GM21423 (cell line): ENCODE measurements around the gene FIS1.
A peak's percentile ranks its signal among the peaks of the same experiment; 100 is the strongest.

ENCODE experiments used
- ATAC-seq: cut with Tn5 transposase; IDR thresholded peaks from one replicate; pipeline ENCODE4 v1.9.1; 2021; ENCODE audit warnings: mild to moderate bottlenecking, moderate library complexity; ENCODE audit not compliant: unreplicated experiment

The FIS1 gene

DNA sequence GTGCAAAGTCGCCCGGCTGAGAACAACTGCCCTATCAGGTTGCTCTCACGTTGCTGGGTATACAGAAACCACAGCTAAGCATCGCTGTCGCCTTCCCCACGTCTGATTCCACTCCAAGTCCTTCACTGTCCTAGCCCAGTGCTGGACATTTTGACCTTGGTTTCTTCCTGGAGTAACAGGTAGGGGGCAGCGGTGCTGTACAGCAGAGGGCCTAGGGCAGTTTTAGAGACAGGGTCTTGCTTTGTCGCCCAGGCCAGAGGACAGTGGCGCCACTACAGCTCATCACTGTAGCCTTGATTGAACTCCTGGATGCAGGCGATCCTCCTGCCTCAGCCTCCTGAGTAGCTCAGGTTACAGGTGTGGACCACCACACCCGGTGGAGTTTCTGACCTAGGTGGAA is 9.8 kb downstream of the FIS1 start:
- ATAC-seq = no peak

DNA sequence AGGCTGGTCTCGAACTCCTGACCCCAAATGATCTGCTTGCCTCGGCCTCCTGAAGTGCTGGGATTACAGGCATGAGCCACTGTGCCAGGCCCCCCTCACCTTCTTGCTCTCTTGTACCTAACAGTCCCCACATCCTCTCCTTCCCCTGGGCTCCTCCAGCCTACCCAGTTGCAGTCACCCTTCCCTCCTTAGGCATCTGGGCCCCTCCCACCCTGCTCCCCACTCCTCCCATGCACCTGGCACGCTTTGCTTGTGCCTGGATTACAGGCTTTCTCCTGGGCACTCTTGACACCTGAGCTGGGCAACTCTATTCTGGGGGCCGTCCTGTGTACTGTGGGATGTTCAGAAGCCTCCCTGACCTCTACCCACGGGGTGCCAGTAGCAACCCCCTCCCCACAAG is 10.2 kb downstream of the FIS1 start:
- no peak for ATAC-seq

DNA sequence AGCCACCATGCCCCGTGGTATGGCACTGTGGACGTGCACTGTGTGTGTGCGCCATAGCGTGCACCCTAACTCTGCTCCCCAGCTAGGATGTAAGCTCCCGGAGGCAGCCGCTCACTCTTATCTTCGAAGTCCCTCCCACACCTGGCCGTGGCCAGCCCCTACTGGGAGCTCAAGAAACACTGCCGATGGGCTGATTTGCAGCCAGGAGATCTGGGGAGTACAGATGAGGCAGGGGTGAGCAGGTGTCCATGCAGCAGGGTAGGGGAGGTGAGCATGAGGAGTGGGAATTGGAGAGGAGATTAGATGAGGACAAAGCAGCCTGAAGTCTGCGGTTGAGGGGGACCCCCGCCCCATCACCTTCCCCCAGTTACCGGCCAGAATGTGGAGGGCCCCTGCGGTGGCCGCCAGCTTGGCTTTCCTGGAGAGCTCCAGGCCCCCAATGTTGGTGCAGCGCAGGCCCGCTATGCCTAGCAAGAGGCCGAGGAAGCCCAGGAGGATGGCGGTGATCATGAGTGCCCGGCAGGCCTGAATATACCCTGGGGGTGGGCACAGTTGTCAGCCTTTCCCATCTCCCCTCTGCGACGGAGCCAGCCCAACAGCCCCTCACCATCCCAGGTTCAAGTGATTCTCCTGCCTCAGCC is 10.9 kb downstream of the FIS1 start:
- no peak for ATAC-seq

DNA sequence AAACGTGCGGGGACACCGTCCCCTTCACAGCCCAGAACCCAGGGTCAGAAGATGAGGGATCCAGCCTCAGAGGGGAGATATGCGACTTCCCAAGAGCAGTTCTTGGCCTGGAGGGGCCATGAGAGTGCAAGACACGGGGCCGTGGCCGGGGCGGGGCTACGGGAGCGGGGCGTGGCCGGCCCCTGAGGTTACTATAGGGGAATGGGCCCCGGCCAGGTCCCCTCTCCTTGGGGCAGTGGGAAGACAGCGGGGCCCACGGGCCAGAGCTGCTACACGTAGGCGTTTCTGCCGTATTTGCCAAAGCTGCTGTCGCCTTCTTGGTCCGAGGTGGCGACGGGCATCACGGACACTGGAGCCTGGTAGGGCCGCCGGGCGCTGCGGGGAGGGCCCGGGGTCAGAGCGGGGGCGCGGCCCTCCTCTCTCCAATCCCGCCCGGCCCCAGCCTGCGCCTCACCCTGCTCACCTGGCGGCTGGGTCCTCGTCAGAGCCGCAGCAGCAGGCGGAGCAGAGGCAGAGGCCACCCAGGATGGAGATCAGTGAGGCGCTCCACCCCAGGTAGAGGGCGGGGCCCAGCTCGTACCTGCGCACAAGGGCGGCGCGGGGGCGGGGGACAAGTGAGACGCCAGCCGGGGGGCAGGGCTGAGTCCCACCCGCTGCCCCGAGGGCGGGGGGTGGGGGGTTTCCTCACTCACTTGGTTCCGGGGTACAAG is 12.6 kb downstream of the FIS1 start:
- no peak for ATAC-seq

DNA sequence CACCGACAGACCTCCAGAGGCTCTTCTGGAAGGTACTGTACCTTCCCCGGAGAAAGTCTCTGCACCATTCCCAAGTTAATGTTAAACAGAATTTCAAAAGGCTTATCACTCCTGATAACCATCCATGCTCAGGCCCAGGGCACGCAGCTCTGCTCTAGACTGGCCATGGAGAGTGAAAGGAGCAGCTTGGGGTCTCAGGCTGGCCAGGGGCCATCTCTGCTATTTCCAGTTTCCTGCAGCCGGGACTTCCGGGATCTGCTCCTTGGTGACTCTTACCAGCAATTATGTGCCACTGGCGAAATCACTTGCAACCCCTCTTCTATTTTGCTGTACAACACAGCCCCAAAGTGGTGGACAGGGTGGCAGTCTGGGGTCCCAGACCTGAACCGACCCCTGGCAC is 13.2 kb downstream of the FIS1 start:
- no peak for ATAC-seq

DNA sequence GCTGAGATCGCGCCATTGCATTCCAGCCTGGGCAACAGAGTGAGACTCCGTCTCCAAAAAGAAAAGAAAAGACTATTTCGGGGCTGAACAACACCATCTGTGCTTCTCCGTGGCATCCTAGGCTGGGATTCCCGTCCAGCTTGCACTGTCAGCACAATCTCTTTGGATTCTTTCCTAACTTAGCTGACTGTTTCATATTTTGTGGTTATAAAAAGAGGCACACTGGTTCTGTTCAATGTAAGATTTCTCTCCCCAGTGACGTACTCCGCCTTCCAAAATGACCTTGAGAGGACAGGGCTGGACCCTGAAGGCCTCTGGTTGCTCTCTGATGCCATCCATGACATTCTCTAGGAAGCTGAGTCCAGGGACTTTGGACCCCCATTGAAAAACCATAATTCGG is 18.2 kb downstream of the FIS1 start:
- no peak for ATAC-seq

DNA sequence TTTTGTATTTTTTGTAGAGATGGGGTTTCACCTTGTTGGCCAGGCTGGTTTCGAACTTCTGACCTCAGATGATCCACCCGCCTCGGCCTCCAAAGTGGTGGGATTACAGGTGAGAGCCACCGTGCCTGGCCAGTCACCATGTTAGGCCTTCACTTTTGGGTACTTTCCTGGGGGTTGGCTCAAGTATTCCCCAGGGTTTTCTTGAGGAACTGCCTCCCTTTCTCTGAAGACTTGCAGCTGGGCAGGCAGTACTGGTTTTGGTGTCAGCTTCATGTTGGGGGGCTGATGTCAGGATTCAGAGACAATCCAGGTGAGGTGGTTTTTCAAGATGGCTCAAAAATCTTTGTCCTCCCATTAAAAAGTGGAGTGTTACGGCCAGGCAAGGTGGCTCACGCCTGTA is 19.2 kb downstream of the FIS1 start:
- ATAC-seq = no peak

DNA sequence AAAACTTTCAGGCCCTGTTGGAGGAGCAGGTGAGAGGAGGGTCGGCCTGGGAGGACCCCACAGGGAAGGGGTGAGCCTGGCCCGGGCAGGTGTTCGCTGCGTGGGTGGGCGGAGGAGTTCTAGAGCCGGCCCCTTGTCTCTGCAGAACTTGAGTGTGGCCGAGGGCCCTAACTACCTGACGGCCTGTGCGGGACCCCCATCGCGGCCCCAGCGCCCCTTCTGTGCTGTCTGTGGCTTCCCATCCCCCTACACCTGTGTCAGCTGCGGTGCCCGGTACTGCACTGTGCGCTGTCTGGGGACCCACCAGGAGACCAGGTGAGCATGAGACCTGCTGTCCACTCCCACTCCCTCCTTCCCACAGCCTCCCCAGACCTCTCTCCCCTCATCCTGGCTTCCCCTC is 21.4 kb downstream of the FIS1 start:
- no peak for ATAC-seq

DNA sequence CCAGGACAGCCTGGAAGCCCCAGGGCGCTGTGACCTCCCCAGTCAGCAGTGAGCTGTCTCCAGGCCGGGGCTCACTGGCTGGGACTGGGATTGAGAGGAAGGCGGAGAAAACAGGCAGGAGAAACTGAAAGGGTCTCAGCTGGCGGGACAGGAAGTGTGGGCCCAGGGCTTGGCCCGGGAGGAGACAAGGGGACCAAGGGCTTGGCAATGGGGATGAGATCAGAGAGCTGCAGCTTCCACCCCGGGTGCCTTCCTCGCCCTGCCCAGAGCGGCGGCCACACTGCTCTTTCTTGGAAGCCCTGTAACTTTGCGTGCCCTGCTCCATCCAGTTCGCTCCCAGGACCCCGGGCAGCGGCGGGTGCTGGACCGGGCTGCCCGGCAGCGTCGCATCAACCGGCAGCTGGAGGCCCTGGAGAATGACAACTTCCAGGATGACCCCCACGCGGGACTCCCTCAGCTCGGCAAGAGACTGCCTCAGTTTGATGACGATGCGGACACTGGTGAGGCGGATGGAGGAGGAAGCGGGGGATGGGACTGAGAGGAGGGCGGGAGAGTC is 22.5 kb downstream of the FIS1 start:
- no peak for ATAC-seq

DNA sequence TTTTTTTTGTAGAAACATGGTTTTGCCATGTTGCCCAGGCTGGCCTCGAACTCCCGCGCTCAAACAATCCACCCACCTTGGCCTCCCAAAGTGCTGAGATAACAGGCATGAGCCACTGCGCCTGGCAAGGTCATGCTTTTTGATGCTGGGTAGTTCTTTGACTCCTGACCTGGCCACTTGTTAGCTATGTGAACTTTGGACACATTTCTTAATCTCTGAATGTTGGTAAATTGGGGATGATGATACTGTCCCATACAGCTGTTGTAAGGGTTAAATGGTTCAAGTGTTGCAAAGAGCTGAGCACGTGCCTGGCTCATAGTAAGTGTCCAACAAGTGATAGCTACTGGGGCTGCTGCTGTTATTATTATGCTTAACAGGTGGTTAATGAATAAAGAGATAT is 24.6 kb downstream of the FIS1 start:
- ATAC-seq = no peak

DNA sequence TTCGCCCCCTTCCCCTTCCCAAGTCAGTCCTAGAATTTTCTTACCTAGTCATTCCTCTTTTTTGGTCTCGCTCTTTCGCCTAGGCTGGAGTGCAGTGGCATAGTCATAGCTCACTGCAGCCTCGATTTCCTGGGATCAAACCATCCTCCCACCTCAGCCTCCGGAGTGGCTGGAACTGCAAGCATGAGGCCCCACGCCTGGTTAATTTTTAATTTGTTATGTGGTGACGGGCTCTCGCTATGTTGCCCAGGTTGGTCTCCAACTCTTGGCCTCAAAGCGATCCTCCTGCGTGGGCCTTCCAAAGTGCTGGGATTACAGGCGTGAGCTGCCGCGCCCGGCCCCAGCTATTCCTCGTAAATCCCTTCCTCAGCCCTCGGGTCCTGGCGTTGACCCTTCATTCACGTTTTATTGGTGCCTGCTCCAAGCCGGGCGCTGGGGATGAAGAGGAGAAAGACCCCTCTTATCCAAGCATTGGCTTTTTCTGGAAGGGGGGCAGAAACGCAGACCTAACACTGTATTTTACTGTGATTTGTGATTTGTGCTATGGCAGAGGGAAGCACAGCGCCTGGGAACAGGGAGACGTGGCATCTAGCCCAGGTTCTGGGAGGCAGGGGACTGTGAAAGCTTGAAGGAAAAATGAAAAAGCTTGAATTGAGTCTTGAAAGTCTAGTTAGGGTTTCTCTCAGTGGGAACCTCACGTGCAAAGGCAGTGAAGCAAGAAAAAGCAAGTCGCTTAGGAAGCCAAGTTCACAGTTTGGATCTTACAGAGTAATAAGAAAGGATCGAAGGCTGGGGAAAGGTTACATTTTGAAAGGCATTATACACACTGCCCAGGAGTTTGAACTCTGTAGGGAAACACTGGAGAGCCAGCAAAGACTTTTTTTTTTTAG is 26.4 kb downstream of the FIS1 start:
- ATAC-seq = peak; percentile 10

DNA sequence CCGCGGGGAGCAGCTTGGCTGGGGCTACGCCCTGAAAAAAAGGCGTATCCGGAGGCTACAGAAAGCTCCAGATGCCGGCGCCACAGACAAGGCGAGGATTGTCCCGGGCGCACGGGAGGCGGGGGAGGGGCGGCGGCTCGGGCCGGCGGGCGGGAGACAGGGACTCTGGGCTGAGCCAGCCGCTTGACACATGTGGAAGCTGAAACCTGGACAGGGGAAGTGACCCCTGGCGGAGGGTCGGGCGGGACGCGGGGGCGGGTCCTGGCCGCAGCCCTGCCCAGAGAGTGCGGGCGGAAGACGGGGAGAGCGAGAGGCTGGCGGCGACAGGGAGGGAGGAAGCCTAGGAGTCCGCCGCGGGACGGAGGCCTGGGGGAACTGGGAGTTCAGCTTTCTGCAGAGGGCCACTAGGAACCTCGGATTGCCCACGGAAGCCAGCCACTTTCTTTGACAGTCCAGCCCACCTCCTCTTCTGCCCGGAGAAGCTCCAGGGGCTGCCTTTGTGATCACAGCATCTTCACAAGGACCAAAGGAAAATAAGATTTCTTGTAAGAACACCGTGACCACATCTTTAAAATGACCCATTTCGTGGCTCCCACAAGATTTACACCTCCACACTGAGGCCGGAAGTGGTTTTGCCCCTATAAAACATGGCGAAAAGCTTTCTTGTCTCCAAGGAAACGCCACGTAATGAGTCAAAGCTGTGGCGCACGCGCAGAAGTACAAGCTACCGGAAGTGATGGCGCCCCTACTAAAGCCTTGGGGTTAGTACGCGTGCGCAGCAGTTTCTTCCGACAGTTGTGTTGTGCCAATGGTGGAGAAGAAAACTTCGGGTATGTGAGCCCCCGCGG is 27.3 kb downstream of the FIS1 start, which contains the start of the genes PLOD3 and ZNHIT1:
Gene PLOD3, minus strand, starts transcription at position 194 of the 848 bp plus-strand sequence. CDS start 307 bp downstream, outside the sequence.
Gene ZNHIT1, plus strand, starts transcription at position 778 of the 848 bp plus-strand sequence. Its CDS starts 31 bp downstream, at position 809.
- peak; percentile 66 for ATAC-seq

DNA sequence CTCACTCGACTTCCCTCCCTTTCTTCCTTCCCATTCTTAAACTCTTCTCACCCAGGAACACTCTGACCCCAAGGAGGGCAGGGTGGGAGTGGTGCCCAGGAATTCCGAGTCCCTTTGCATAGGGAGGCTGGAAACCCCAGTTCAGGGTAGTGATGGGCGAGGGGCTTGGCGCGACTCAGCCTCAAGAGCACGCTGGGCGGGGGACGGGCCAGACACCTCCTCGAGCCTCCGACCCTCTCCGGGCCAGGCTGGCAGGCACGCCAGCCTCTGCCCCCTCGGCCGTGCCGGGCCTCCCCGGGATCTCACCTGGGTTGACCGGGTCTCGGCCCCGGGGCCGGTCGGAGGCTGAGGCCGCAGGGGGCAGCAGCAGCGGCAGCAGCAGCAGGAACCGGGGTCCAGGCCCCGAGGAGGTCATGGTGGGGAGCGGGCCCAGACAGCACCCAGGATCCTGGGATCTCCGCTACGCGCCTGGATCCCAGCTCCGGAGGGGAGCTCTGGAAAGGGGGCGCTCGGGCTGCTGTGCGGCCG is 28.0 kb downstream of the FIS1 start:
- ATAC-seq = peak; percentile 19

DNA sequence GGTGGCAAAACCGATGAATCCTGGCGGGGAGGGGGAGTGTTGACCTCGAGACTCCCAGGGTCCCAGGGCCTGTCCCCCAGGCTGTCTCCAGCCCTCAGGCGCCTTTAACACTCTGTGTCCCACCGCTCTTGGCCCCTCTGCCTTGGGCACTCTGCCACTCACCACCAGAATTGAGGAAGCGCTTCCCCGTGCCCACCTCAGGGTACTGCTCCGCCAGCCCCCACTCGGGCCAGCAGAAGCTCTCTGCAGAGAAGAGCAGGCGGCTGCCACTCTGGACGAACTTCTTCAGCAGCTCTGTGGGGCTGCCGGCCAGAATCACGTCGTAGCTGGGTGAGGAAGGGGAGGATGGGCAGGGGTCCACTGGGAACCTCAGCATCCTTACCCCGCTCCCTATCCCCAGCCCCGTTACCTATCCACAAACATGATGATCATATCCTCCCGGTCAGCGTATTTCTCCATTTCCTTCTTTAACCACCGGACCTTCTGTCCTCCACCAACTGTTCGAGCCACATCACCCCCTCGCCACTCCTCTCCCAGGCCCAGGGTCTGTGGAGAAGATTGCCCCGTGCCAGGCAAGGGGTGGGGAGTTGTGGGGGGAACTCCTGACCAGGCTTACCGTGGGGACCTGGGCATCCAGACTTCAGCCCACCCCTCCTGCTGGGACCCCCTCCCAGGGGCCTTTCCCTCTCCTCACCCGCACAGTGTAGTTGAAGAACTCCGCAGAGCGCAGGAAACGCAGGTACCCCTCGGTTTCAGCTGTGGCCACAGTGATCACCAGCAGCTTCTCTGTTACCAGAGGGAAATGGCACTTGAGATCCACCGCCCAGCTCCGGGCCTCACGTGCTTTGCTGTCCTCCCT is 28.7 kb downstream of the FIS1 start:
- no peak for ATAC-seq

DNA sequence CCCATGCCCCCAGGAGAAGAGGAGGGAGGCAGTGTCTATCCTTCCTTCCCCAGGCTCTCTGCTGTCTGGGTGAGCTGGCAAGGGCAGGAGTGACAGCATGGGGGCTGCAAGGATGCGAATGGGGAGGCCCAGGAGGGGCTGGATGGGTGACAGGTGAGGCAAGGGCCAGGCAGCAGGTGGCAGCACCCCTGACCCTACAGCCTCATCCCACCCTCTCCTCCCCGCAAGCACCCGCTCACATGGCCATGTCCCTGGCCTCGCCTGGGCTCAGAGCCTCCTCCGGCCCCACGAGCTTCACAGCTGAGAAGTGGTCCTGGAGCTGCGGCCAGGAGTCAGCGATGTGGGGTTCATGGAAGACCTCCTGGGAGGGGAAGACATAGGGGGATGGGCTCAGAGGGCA is 32.9 kb downstream of the FIS1 start:
- ATAC-seq = no peak

DNA sequence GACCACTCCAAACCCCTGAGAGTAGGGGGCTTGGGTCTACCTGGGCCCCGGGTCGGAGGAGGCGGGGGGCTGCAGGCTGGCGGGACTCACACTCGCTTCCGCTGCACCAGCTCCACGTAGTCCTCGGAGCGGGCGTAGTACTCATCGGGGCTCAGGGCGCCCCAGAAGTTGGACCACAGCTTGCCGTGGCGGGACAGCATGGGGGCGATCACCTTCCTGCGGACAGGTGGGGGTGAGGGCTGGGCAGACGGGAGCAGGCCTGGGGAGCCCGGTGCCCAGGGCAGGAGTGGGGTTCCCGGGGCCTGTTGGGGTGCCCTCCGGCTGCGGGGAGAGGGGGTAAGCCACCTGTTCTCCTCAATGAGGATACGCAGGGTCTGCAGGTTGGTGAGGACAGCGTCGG is 33.4 kb downstream of the FIS1 start:
- ATAC-seq = no peak

DNA sequence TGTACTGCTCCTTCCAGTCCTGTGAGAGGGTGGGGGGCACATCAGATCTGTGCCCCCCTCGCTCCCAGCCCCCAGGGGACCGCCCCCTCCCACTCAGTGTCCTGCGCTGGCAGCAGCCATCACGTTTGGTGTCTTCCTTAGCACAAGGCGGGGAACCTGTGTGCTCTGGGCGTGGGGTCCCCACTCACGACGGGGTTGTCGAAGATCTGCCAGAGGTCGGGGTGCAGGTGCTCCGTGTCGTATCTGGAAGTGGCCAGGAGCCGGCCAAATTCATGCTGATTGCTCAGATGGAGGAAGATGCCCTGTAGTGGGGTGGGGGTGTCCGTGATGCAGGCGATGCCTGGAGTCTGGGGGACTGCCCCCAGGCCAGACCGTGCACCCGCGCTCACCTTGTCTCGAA is 34.7 kb downstream of the FIS1 start:
- no peak for ATAC-seq

DNA sequence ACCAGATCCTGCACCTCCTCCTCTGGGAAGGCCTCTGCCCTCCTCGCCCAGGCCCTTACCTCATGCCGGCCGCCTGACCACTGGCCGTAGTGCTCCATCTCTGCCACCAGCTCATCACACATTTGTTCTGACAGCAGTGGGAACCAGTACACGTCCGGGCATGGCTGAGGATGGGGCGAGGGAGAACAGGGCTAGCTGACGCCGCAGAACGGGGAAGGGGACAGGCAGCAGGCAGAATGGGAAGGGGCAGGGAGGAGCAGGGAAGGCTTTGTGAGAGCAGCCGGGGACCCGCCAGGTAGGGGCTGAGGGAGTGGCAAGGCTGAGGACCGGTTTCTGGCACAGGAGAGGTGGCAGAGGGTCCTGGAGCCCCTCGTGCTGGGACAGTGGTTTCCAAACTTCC is 36.1 kb downstream of the FIS1 start:
- no peak for ATAC-seq

DNA sequence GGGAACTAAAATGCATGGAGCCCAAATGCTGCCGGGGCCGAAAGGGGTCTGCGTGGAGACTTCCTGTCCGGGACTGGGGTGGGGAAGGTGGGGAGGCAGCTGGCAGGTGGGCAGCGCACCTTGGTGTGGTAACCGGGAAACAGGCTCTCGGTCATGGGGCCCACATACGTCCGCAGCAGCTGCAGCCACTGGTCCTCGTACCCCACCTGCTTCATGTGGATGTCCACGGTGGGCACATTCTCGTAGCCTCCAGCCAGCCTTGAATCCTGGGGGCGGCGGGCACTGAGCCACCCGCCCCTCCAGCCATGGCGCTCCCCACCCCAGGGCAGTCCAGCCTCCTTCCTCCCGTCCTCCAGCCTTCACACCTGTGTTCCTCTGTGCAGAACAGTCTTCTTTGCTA is 37.4 kb downstream of the FIS1 start:
- no peak for ATAC-seq
